Endothelial cell of umbilical vein (primary cell): Measurements from ENCODE around the gene MN1. TPM values are rescaled to one million over a fixed set of nuclear protein-coding genes. Genes with fewer than 3 reads are reported as not detected.
A peak's percentile ranks its signal among the peaks of the same experiment; 100 is the strongest.

ENCODE experiments used
- BruUV-seq: library from RNA; stranded (reverse); fragments of 400-500 nt; replicated peaks from 2 replicates; lab custom pipeline; 2021; lab: Mats Ljungman, UMichigan
- CTCF ChIA-PET: fragments of 300-600, 350-600 bp; sonication (Branson Sonifier 250); formaldehyde crosslinking; loops from one replicate; lab custom pipeline; 2021; ENCODE audit warnings: antibody characterized with exemption, inconsistent platforms; lab: Charles Lee
- POLR2A ChIA-PET: fragments of 300-600, 350-600 bp; sonication (Branson Sonifier 250); formaldehyde crosslinking; loops from one replicate; lab custom pipeline; 2021; ENCODE audit warnings: antibody characterized with exemption, inconsistent platforms; lab: Charles Lee
- DNase-seq: peaks from one replicate; pipeline ENCODE4 v3.0.0-alpha.2; 2011; ENCODE audit warnings: low read depth, low spot score
- FAIRE-seq: peaks from 2 replicates; lab custom pipeline; 2011; peaks lifted over from hg19 to GRCh38; lab: Jason Lieb, UNC
- H2AFZ ChIP-seq: 2 replicates; pipeline ENCODE4 v1.6.0; 2012; ENCODE audit warnings: low read depth, low read length, control low read depth, inconsistent platforms
- H3K27ac ChIP-seq: 2 replicates; pipeline ENCODE4 v1.5.1; 2011; ENCODE audit warnings: low read depth, mild to moderate bottlenecking, control low read depth, low read length, moderate library complexity; ENCODE audit not compliant: insufficient read depth
- H3K27me3 ChIP-seq, 2 experiments: 2 replicates each; pipeline versions ENCODE4 v1.6.0 to v1.6.1; 2011; ENCODE audit warnings: low read length in 2 of 2, mixed read lengths in 1 of 2; ENCODE audit not compliant: control insufficient read depth in 2 of 2, insufficient read depth in 2 of 2
- H3K36me3 ChIP-seq, 2 experiments: 2 replicates in 1 of 2; 3 replicates in 1 of 2; pipeline ENCODE4 v1.5.1; 2011; ENCODE audit warnings: low read length in 2 of 2, mild to moderate bottlenecking in 1 of 2, moderate library complexity in 1 of 2; ENCODE audit not compliant: control insufficient read depth in 2 of 2, insufficient read depth in 2 of 2; ENCODE audit errors: extremely low read depth in 1 of 2
- H3K4me1 ChIP-seq: 3 replicates; pipeline ENCODE4 v1.5.1; 2011; ENCODE audit warnings: mild to moderate bottlenecking, low read length; ENCODE audit not compliant: control insufficient read depth, insufficient read depth; ENCODE audit errors: extremely low read depth
- H3K4me2 ChIP-seq: 2 replicates; pipeline ENCODE4 v1.6.1; 2011; ENCODE audit warnings: low read length, control low read depth, mixed read lengths; ENCODE audit not compliant: insufficient read depth
- H3K4me3 ChIP-seq, 3 experiments: fragments of 200-600 bp in 1 of 3; sonication (generic), shearing (Covaris generic) in 1 of 3; replicated peaks in 1 of 3; 2 replicates each; pipeline ENCODE4 v1.5.1; 2011 to 2016; ENCODE audit warnings: control low read depth in 3 of 3, low read length in 3 of 3, mild to moderate bottlenecking in 2 of 3, inconsistent platforms in 1 of 3, low read depth in 1 of 3, moderate library complexity in 1 of 3; ENCODE audit not compliant: insufficient read depth in 1 of 3
- H3K79me2 ChIP-seq: 2 replicates; pipeline ENCODE4 v1.6.0; 2012; ENCODE audit warnings: low read length, inconsistent platforms; ENCODE audit not compliant: control insufficient read depth, insufficient read depth
- H3K9ac ChIP-seq: replicated peaks from 2 replicates; pipeline ENCODE3; 2011; ENCODE audit warnings: low read length, control low read depth; ENCODE audit not compliant: insufficient read depth; ENCODE audit errors: extremely low read depth
- H3K9me1 ChIP-seq: replicated peaks from 3 replicates; pipeline ENCODE4 v1.6.0; 2011; ENCODE audit warnings: mild to moderate bottlenecking, low read length; ENCODE audit not compliant: control insufficient read depth, insufficient read depth; ENCODE audit errors: extremely low read depth
- H3K9me3 ChIP-seq: replicated peaks from 2 replicates; pipeline ENCODE4 v1.5.1; 2012; ENCODE audit warnings: low read length, inconsistent platforms; ENCODE audit not compliant: control insufficient read depth, insufficient read depth
- H4K20me1 ChIP-seq: replicated peaks from 2 replicates; pipeline ENCODE3; 2011; ENCODE audit warnings: mild to moderate bottlenecking, low read length; ENCODE audit not compliant: control insufficient read depth, insufficient read depth; ENCODE audit errors: extremely low read depth
- CTCF ChIP-seq, 2 donors: IDR thresholded peaks; 1 replicate in 1 of 2; 2 replicates in 1 of 2; pipeline ENCODE4 v1.5.1; 2011; ENCODE audit warnings: low read length in 2 of 2, mild to moderate bottlenecking in 2 of 2, moderate library complexity in 2 of 2, control low read depth in 1 of 2, inconsistent platforms in 1 of 2, low read depth in 1 of 2; ENCODE audit not compliant: insufficient read depth in 1 of 2; ENCODE audit errors: extremely low read depth in 1 of 2
- EZH2 ChIP-seq: IDR thresholded peaks from 2 replicates; pipeline ENCODE4 v1.6.1; 2012; ENCODE audit warnings: borderline replicate concordance, low read depth, mild to moderate bottlenecking, moderate library complexity, low read length, inconsistent platforms; ENCODE audit not compliant: severe bottlenecking
- FOS ChIP-seq: IDR thresholded peaks from 2 replicates; pipeline ENCODE4 v1.6.1; 2011; ENCODE audit warnings: mild to moderate bottlenecking, low read length, moderate library complexity, borderline replicate concordance; ENCODE audit not compliant: insufficient read depth
- GATA2 ChIP-seq: IDR thresholded peaks from 2 replicates; pipeline ENCODE4 v1.7.0; 2011; ENCODE audit warnings: low read depth, mild to moderate bottlenecking, moderate library complexity, mixed read lengths, low read length; ENCODE audit not compliant: insufficient read length, insufficient read depth
- MYC ChIP-seq: IDR thresholded peaks from one replicate; pipeline ENCODE4 v1.6.1; 2011; ENCODE audit warnings: mild to moderate bottlenecking, low read depth, low read length
- POLR2A ChIP-seq: IDR thresholded peaks from 2 replicates; pipeline ENCODE4 v1.6.1; 2012; ENCODE audit warnings: low read depth, mild to moderate bottlenecking, control low read depth, low read length
- POLR2AphosphoS5 ChIP-seq: IDR thresholded peaks from 2 replicates; pipeline ENCODE4 v1.6.1; 2012; ENCODE audit warnings: low read depth, mild to moderate bottlenecking, control low read depth, low read length, moderate library complexity; ENCODE audit not compliant: insufficient read depth
- dilution Hi-C: fragments of 300-500 bp; cut with MboI; formaldehyde crosslinking; loops from one replicate; pipeline ENCODE4 v1.15.0; 2019; ENCODE audit warnings: low sequenced_read_pairs; ENCODE audit not compliant: extremely low pct_ligation_motif_present
- intact Hi-C: fragments of 100-400 bp; cut with micrococcal nuclease; formaldehyde crosslinking; loops from one replicate; pipeline ENCODE4 v1.10.0; 2022
- polyA plus RNA-seq, 4 experiments: library from polyadenylated mRNA; depleted of rRNA in 3 of 4; stranded (reverse) in 3 of 4; unstranded in 1 of 4; fragments of >200 nt; gene quantifications; 2 replicates each; pipeline versions ENCODE4 v1.2.1 to v1.2.3, GENCODE V29; 2011 to 2012; ENCODE audit warnings: missing spikeins in 1 of 4
- total RNA-seq: library from RNA; stranded (reverse); gene quantifications from 2 replicates; pipeline ENCODE4 v1.2.3, GENCODE V29; 2021
- TF ChIP-seq, protein P1 (sequence below): IDR thresholded peaks from 2 replicates; pipeline ENCODE4 v1.6.1; 2011; ENCODE audit not compliant: insufficient read depth, insufficient read length

The MN1 gene
- total and polyA plus RNA-seq, 2 donors (not counting 3 experiments of a cell fraction or from before 2014, with no cell fraction given), result 3.8 to 5.2 TPM

GRCh38 chr22:27729246-27729645, 72.3 kb downstream of the MN1 start:
- H4K20me1 ChIP-seq, result no peaks in the 10 kb centered on the region
- peaks cover 17% of the 10 kb centered on the region for H3K4me1 ChIP-seq
- ChIA-PET POLR2A (no interaction called here), CTCF (no interaction called here)
- no peak overlapping the region for H3K4me3 ChIP-seq
- no peak overlapping the region for H2AFZ ChIP-seq
- H3K27ac ChIP-seq, result no peak overlapping the region
- H3K9me1 ChIP-seq, result no peaks in the 10 kb centered on the region
- dilution Hi-C loops (no loop called here), intact Hi-C loops (no loop called here)
- H3K27me3 ChIP-seq, result peaks cover 0 to 4% of the 10 kb centered on the region in 2 experiments
- no peaks in the 10 kb centered on the region for H3K9me3 ChIP-seq
- no peaks in the 10 kb centered on the region for H3K79me2 ChIP-seq
- TF ChIP-seq, protein P1, sequence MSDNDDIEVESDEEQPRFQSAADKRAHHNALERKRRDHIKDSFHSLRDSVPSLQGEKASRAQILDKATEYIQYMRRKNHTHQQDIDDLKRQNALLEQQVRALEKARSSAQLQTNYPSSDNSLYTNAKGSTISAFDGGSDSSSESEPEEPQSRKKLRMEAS, result no peak
- TF ChIP-seq EZH2, result no peak
- DNase-seq (no peak), FAIRE-seq (no peak)
- H3K36me3 ChIP-seq, result no peaks in the 10 kb centered on the region
- no peak overlapping the region for H3K9ac ChIP-seq
- no TSS peak for BruUV-seq
- H3K4me2 ChIP-seq, result no peak overlapping the region

GRCh38 chr22:27727673-27728451, 73.7 kb downstream of the MN1 start:
- intact Hi-C loops, result no loop called here
- dilution Hi-C loops, result no loop called here
- H3K9me3 ChIP-seq, result no peaks in the 10 kb centered on the region
- POLR2A ChIA-PET, result interaction anchor here (0.6 kb wide), 1 partner anchor 15 kb away, joined by 4 read pairs; no protein-coding TSS in a partner anchor
- H3K4me1 ChIP-seq, result peaks cover 17% of the 10 kb centered on the region
- TF ChIP-seq POLR2AphosphoS5 (no peak), CTCF (IDR thresholded peaks at IDR 0.05; ENCODE audit: extremely low read depth in 1 of 2, insufficient read depth in 1 of 2, low read depth in 1 of 2, low read length in 2 of 2) (no peak), POLR2A (no peak), MYC (no peak), EZH2 (no peak), GATA2 (no peak), FOS (no peak)
- TF ChIP-seq, protein P1, result no peak
- no TSS peak for BruUV-seq
- no peaks in the 10 kb centered on the region for H3K36me3 ChIP-seq
- no peak overlapping the region for H3K27ac ChIP-seq
- CTCF ChIA-PET, result no interaction called here
- no peaks in the 10 kb centered on the region for H3K79me2 ChIP-seq
- FAIRE-seq, result no peak
- no peak overlapping the region for H3K9ac ChIP-seq
- H2AFZ ChIP-seq, result peak overlapping the region; percentile 90
- no peak overlapping the region for H3K4me2 ChIP-seq
- H3K27me3 ChIP-seq, result peaks cover 0 to 4% of the 10 kb centered on the region in 2 experiments
- H3K4me3 ChIP-seq, result no peak overlapping the region
- no peak for DNase-seq
- H4K20me1 ChIP-seq, result no peaks in the 10 kb centered on the region
- H3K9me1 ChIP-seq, result no peaks in the 10 kb centered on the region
